Measurements from ENCODE around the gene CMTM2.
"Not testable (repeated sequence)": the region's sequence is repeated elsewhere in the genome, so short reads cannot be mapped to it uniquely, and the experiment has no call there.

CMTM2 gene

GRCh38 chr16:66608241-66609138 lies 29.2 kb downstream of the CMTM2 start:
- DNase-seq (ENCODE audit: low read depth): peak; percentile 90
- H3K4me3 ChIP-seq (ENCODE audit: low read length): no peak overlapping the region
- peak; percentile 87 for TF ChIP-seq CTCF (conservative IDR thresholded peaks at IDR 0.05; ENCODE audit: low read length)

DNA sequence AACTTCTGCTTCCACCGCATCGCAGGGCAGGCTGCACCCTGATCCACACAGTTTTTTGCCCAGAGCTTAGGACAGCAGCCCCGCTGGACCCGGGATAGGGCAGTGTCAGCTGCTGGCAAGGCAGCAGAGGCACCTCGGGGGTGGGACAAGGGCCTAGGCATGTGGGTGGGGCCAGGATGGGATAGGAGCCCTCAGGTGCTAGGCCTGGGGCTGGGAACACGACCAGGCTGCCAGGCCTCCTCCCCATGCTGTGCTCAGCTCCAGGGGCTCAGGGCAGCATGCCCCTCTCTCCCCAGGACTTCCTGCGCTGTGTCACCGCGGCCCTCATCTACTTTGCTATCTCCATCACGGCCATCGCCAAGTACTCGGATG lies 29.9 kb downstream of the CMTM2 start:
- DNase-seq (ENCODE audit: low read depth): no peak
- no peak overlapping the region for H3K4me3 ChIP-seq (ENCODE audit: low read length)
- TF ChIP-seq CTCF (conservative IDR thresholded peaks at IDR 0.05; ENCODE audit: low read length): no peak

GRCh38 chr16:66610111-66610820 lies 31.0 kb downstream of the CMTM2 start:
- TF ChIP-seq CTCF (conservative IDR thresholded peaks at IDR 0.05; ENCODE audit: low read length): no peak
- no peak overlapping the region for H3K4me3 ChIP-seq (ENCODE audit: low read length)
- DNase-seq (ENCODE audit: low read depth): no peak

DNA sequence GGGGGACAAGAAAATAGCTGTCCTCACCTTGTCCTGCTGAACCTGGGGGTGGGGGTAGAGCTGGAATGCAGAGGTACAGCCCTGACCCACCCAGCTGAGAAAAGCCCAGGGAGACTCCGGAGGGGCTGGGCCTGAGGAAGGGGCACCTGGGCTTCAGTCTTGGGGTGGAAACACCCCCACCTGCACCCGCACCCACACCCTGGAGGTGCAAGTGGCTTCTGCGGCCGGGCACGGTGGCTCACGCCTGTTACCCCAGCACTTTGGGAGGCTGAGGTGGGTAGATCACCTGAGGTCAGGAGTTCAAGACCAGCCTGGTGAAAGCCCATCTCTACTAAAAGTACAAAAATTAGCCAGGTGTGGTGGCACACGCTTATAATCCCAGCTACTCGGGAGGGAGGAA lies 32.6 kb downstream of the CMTM2 start:
- not testable (repeated sequence) for DNase-seq (ENCODE audit: low read depth)

GRCh38 chr16:66612422-66612821 lies 33.2 kb downstream of the CMTM2 start:
- no peak overlapping the region for H3K4me3 ChIP-seq (ENCODE audit: low read length)
- no peak for DNase-seq (ENCODE audit: low read depth)
- no peak for TF ChIP-seq CTCF (conservative IDR thresholded peaks at IDR 0.05; ENCODE audit: low read length)

More for the DNA sequence above, 32.6 kb downstream of the CMTM2 start:
- not testable (repeated sequence) for H3K4me3 ChIP-seq (ENCODE audit: low read length)

DNA sequence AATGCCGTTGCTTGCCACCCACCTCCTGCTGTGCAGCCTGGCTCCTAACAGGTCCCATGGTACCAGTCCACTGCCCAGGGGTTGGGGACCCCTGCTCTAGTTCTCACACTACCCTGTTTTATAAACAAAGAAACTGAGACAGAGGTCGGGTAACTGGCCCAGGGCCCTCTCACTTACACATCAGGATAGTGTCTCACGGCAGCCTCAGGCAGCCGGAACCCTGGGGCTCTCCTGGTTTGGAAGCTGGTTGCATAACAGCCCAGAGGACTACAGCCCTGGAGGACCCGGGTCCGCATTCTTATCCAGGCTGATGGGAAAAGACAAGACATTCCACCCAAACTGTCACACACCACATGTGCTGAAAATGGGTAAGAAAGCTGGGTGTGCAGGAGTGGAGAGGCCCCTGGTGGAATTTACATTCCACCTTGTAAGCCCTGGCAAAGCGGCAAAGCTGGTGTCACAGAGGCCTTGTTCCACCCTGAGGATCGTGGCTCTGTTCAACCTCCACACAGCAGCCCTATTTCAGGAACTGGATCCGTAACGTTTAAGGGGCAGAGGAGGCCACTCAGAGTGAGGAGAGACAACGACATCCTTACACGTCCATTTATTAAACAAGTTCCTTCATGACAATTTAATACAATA lies 35.0 kb downstream of the CMTM2 start:
- no peak overlapping the region for H3K4me3 ChIP-seq (ENCODE audit: low read length)
- peak; percentile 12 for DNase-seq (ENCODE audit: low read depth)
- TF ChIP-seq CTCF (conservative IDR thresholded peaks at IDR 0.05; ENCODE audit: low read length): no peak

GRCh38 chr16:66616169-66616568 lies 36.9 kb downstream of the CMTM2 start:
- H3K4me3 ChIP-seq (ENCODE audit: low read length): no peak overlapping the region
- DNase-seq (ENCODE audit: low read depth): peak; percentile 48
- no peak for TF ChIP-seq CTCF (conservative IDR thresholded peaks at IDR 0.05; ENCODE audit: low read length)
